ENCODE measurements around the gene GNB1L. TPM values are rescaled to one million over a fixed set of nuclear protein-coding genes. Genes with fewer than 3 reads are reported as not detected.

GNB1L gene
- total RNA-seq, 4 donors from 2014 or later, result 1.8 to 5.1 (median 4.5) TPM

DNA sequence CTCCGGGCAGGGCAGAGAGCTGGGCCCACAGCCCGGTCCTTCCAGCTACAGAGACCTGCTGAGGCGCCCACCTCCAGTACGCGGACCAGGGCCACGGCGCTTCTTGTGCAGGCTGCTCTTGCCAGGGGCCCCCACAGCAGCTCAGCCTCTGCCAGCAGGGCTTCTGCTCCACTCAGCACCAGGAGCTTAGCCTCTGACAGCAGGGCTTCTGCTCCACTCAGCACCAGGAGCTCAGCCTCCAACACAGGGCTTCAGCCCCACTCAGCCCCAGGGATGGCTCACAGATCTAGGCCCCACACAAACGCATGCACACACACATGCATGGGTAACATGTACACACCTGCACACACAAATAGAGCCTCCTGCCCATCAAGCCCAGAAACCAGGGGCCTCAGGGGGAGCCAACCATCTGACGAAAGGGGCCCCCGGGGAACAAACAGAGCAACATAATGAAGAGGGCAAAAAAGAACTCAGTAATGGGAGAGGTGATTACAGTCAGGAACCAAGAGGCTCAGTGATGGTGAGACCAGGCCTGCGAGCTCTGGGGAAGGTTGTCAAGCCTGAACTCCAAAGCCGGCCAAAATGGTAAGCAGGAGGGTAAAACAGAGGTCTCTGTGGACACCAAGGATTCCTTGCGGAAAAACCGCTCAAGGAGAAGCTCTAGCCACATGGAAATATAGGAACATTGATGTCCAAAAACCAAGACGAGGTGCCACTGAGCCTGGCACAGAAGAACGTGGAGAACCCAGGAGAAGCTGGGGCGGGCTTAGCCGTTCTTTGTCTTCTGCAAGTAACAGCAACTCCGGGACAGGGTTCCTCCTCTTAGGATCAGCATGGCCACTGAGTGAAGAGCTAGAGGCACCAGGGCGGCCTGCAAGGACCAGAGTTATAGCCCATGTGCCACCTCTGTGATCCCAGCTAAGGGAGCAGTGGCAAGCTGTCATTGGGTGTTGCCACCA lies 46.5 kb downstream of the GNB1L start:
- Histone ChIP-seq H3K4me1 (peaks cover 16 to 20% of the 10 kb centered on the region in 2 donors), H3K9me3 (no peaks in the 10 kb centered on the region), H3K27ac (no peak overlapping the region), H3K4me3 (replicated peaks in 1 of 3) (no peak overlapping the region), H3K27me3 (no peaks in the 10 kb centered on the region), H3K36me3 (no peaks in the 10 kb centered on the region)
- 95% methylated on average over 18 to 19 of the region's 20 CpGs for WGBS, 2 donors
- TF ChIP-seq, protein P1, sequence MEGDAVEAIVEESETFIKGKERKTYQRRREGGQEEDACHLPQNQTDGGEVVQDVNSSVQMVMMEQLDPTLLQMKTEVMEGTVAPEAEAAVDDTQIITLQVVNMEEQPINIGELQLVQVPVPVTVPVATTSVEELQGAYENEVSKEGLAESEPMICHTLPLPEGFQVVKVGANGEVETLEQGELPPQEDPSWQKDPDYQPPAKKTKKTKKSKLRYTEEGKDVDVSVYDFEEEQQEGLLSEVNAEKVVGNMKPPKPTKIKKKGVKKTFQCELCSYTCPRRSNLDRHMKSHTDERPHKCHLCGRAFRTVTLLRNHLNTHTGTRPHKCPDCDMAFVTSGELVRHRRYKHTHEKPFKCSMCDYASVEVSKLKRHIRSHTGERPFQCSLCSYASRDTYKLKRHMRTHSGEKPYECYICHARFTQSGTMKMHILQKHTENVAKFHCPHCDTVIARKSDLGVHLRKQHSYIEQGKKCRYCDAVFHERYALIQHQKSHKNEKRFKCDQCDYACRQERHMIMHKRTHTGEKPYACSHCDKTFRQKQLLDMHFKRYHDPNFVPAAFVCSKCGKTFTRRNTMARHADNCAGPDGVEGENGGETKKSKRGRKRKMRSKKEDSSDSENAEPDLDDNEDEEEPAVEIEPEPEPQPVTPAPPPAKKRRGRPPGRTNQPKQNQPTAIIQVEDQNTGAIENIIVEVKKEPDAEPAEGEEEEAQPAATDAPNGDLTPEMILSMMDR (IDR thresholded peaks at IDR 0.05), result no peak
- TF ChIP-seq POLR2A (IDR thresholded peaks at IDR 0.05), result no peak
- intact Hi-C loops (cut with DNase I), result no loop called here
- no peak for DNase-seq

DNA sequence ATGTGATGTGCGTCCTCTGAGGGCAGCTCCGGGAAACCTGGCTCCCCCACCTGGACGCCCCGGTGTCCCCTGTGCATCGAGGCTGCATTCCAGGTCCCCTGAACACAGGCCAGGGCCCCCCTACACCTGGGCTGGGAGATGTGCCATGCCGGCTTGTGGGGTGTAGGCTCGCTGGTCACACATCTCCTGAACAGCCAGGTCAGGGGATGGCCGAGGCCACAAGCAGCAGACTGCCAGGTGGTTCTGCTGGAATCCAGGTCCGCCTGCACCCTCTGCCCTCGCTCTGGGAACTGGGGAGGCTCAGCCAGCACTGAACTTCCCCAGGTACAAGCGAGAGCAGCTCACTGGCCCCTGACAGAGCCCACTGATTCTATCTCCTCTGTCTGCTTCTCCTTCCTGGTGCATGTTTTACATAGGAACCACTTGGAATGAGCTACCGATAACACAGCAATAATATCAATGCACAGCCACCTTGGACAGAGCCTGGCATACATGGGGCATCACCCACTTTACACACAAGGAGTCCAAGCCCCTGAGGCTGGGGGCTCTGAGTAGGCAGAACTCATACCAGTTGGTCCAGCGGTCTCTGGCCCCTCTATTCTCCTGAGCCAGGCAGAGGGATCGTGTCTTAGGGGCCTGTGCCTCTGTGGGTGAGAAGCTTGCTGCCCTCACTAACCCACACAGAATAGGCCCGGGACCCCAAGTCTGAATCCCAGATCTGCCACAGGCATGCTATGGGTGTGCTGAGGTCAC lies 47.3 kb downstream of the GNB1L start:
- Histone ChIP-seq H3K4me3 (replicated peaks in 1 of 3) (no peak overlapping the region), H3K9me3 (no peaks in the 10 kb centered on the region), H3K36me3 (no peaks in the 10 kb centered on the region), H3K4me1 (peaks cover 16 to 20% of the 10 kb centered on the region in 2 donors), H3K27me3 (no peaks in the 10 kb centered on the region), H3K27ac (no peak overlapping the region)
- intact Hi-C loops (cut with DNase I), result no loop called here
- 60 to 81% methylated on average over 6 to 7 of the region's 15 CpGs for WGBS, 2 donors
- DNase-seq, result no peak
- no peak for TF ChIP-seq POLR2A (IDR thresholded peaks at IDR 0.05)
- TF ChIP-seq, protein P1 (IDR thresholded peaks at IDR 0.05), result no peak

DNA sequence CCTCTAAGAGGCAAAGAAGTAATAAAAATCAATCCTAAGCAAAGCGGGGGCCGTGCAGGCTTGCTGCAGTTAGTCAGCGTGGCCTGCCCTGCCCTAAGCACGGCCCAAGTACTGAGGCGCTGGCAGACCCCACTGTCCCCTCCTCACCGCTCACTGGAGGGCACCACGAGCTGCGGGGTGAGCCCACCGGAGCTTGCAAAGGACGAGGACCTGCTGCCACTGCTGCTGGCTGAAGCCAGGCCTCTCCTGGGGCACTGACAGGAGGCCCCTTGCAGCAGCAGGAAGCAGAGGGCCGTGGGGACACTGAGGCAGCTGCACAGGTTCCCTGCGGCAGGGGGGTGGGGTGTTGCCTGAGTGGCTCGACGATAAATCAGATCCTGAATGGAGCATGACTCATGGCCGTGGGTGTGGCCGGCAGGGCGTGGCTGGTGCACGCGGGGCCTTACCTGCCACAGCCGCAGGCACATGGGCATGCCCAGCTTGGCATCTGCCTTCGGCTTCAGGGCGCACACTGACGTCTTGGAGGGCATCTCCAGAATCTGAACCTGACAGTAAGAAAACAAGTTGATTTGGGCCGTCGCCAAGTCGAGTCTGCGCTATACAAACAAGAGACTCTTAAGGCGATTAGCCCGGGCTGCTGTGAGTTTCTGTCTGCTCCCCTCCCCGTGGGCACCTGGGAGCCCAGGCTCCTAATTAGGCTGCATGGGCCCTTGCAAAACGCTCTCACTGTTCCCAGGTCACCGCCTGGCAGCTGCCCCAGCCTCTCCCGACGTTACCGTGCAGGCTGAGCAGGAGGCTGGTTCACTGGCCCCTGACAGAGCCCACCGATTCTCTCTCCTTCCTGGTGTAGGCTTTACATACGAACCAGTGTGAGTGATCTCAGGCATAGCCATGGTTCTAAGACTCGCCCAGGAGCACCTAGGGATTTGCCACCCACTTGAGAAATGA lies 48.2 kb downstream of the GNB1L start:
- 43 to 49% methylated on average over 29 to 31 of the region's 38 CpGs for WGBS, 2 donors
- Histone ChIP-seq H3K4me1 (peaks cover 16 to 20% of the 10 kb centered on the region in 2 donors), H3K9me3 (no peaks in the 10 kb centered on the region), H3K27me3 (no peaks in the 10 kb centered on the region), H3K36me3 (no peaks in the 10 kb centered on the region), H3K4me3 (replicated peaks in 1 of 3) (no peak overlapping the region), H3K27ac (no peak overlapping the region)
- DNase-seq, result peak; percentile 93 to 94
- TF ChIP-seq, protein P1 (IDR thresholded peaks at IDR 0.05), result no peak
- TF ChIP-seq POLR2A (IDR thresholded peaks at IDR 0.05), result no peak
- intact Hi-C loops (cut with DNase I), result no loop called here

DNA sequence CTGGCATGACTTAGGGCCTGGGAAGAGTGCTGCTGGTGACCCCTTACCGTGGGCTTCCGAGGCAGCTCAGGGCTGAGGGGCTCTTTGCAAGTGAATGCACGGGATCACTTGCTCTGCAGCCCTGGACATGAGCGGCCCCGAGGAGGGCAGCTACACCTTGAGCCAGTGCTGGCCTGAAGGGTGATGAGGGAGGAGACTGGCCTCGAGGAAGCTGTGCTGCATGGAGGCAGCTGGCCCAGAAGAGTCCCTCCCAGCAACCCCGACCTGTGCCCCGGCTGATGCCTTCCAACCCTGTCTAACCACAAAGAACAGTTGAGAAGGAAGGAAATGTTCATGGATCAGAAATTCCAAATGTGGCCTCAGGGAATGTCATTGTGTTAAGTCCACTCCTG lies 48.9 kb downstream of the GNB1L start:
- H3K9me3 ChIP-seq, result no peaks in the 10 kb centered on the region
- H3K4me3 ChIP-seq (replicated peaks in 1 of 3), result no peak overlapping the region
- H3K36me3 ChIP-seq, result no peaks in the 10 kb centered on the region
- H3K27me3 ChIP-seq, result no peaks in the 10 kb centered on the region
- DNase-seq, result peak in 1 of 2 donors; percentile 2
- no peak overlapping the region for H3K27ac ChIP-seq
- H3K4me1 ChIP-seq, result peaks cover 16 to 20% of the 10 kb centered on the region in 2 donors
- TF ChIP-seq, protein P1 (IDR thresholded peaks at IDR 0.05), result no peak
- no peak for TF ChIP-seq POLR2A (IDR thresholded peaks at IDR 0.05)
- intact Hi-C loops (cut with DNase I), result no loop called here
- 79 to 80% methylated on average over 7 to 8 of the region's 8 CpGs for WGBS, 2 donors
